Naive thymus-derived CD4-positive, alpha-beta T cell (primary cell): Measurements from ENCODE around the gene C22orf39. TPM values are rescaled to one million over a fixed set of nuclear protein-coding genes. Genes with fewer than 3 reads are reported as not detected.

Source experiments
- ATAC-seq: fragments of 150-1000 bp; cut with Tn5 transposase; 2 replicates; pipeline ENCODE4 v1.10.0; 2021; ENCODE audit warnings: mild to moderate bottlenecking, moderate library complexity
- CTCF ChIA-PET: fragments of 350-600 bp; sonication (Branson Sonifier 250); formaldehyde crosslinking; loops from one replicate; lab custom pipeline; 2021; ENCODE audit warnings: antibody characterized with exemption; lab: Charles Lee
- POLR2A ChIA-PET: fragments of 350-600 bp; sonication (Branson Sonifier 250); formaldehyde crosslinking; loops from one replicate; lab custom pipeline; 2021; ENCODE audit warnings: antibody characterized with exemption, inconsistent platforms; lab: Charles Lee
- DNase-seq, 9 donors: peaks; one replicate each; pipeline versions ENCODE4 v3.0.0 to v3.0.0-alpha.2; 2020 to 2022; ENCODE audit warnings: mixed read lengths in 1 of 9
- H3K27ac ChIP-seq: one replicate; pipeline ENCODE4 v1.7.0; 2013; ENCODE audit warnings: mild to moderate bottlenecking, low read depth, low read length, moderate library complexity
- H3K27me3 ChIP-seq, 2 donors: one replicate each; pipeline ENCODE4 v1.7.0; 2013; ENCODE audit warnings: low read length in 2 of 2, mild to moderate bottlenecking in 2 of 2, moderate library complexity in 2 of 2; ENCODE audit not compliant: control insufficient read depth in 2 of 2, insufficient read depth in 2 of 2
- H3K36me3 ChIP-seq, 3 experiments: 1 replicate in 2 of 3; 2 replicates in 1 of 3; pipeline ENCODE4 v1.7.0; 2013; ENCODE audit warnings: low read length in 3 of 3, mild to moderate bottlenecking in 3 of 3, moderate library complexity in 1 of 3; ENCODE audit not compliant: insufficient read depth in 3 of 3, control insufficient read depth in 2 of 3
- H3K4me1 ChIP-seq, 2 donors: one replicate each; pipeline ENCODE4 v1.7.0; 2013; ENCODE audit warnings: low read length in 2 of 2, mild to moderate bottlenecking in 2 of 2, moderate library complexity in 1 of 2; ENCODE audit not compliant: control insufficient read depth in 2 of 2, insufficient read depth in 2 of 2
- H3K4me3 ChIP-seq: 2 replicates; pipeline ENCODE4 v1.7.0; 2013; ENCODE audit warnings: mild to moderate bottlenecking, low read length
- H3K9me3 ChIP-seq, 3 experiments: 1 replicate in 2 of 3; 2 replicates in 1 of 3; pipeline ENCODE4 v1.7.0; 2013; ENCODE audit warnings: low read length in 3 of 3; ENCODE audit not compliant: control insufficient read depth in 2 of 3
- H3K27ac Mint-ChIP-seq, 9 donors: one replicate each; pipeline ENCODE4 v1.8.0; 2020 to 2022; ENCODE audit warnings: mixed read lengths in 9 of 9, mild to moderate bottlenecking in 8 of 9, moderate library complexity in 5 of 9, inconsistent platforms in 2 of 9
- H3K27me3 Mint-ChIP-seq, 5 donors: one replicate each; pipeline ENCODE4 v1.8.0; 2021 to 2022; ENCODE audit warnings: mixed read lengths in 5 of 5, mild to moderate bottlenecking in 1 of 5
- H3K36me3 Mint-ChIP-seq, 5 donors: one replicate each; pipeline ENCODE4 v1.8.0; 2020 to 2022; ENCODE audit warnings: mixed read lengths in 5 of 5, mild to moderate bottlenecking in 3 of 5, inconsistent platforms in 1 of 5
- H3K4me1 Mint-ChIP-seq, 7 donors: one replicate each; pipeline ENCODE4 v1.8.0; 2020 to 2022; ENCODE audit warnings: mixed read lengths in 7 of 7, mild to moderate bottlenecking in 3 of 7, inconsistent platforms in 1 of 7
- H3K4me3 Mint-ChIP-seq, 10 donors: one replicate each; pipeline ENCODE4 v1.8.0; 2020 to 2022; ENCODE audit warnings: mild to moderate bottlenecking in 10 of 10, mixed read lengths in 10 of 10, moderate library complexity in 6 of 10, inconsistent platforms in 2 of 10
- H3K9me3 Mint-ChIP-seq, 11 donors: one replicate each; pipeline ENCODE4 v1.8.0; 2020 to 2022; ENCODE audit warnings: mixed read lengths in 11 of 11, mild to moderate bottlenecking in 4 of 11, inconsistent platforms in 1 of 11, moderate library complexity in 1 of 11
- intact Hi-C, 2 donors: fragments of 100-400 bp; cut with micrococcal nuclease; formaldehyde crosslinking; loops; one replicate each; pipeline ENCODE4 v1.15.1; 2023
- polyA plus RNA-seq, 2 donors: library from polyadenylated mRNA; unstranded; fragments of 300-500 nt; fragmentation: Illumina TruSeq; gene quantifications; one replicate each; pipeline ENCODE4 v1.2.3, GENCODE V29; 2021
- total RNA-seq, 6 experiments: library from RNA in 5 of 6; stranded (reverse) in 5 of 6; gene quantifications; 1 replicate in 5 of 6; 2 replicates in 1 of 6; pipeline ENCODE4 v1.2.3 and lab custom pipeline; 2021 to 2026

C22orf39 gene
- total and polyA plus RNA-seq, 7 experiments from 2014 or later, result 34.2 to 58.0 (median 43.4) TPM

DNA sequence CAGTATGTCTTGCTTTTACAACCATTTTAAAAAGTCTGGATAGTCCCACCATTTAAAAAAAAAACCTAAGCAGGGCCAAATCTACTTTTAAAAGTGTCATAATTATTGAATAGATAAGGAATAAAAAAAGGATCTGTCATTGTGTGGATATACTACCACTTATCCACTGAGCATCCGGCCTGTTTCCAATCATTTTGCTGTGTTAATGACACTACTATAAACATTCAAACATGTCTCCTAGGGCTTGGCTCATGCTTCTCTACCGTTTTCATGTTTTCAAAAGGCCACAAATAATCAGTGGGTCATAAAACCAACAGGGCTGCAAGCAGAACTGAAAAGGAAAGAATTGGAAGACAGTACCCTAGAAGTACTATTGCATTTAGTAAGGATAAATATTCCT lies 12.5 kb upstream of the C22orf39 start:
- DNase-seq (no peak), ATAC-seq (no peak)
- intact Hi-C loops, result no loop called here
- CTCF ChIA-PET, result no interaction called here
- Histone ChIP-seq H3K27ac (no peak overlapping the region), H3K36me3 (peaks cover 16 to 58% (median 27%) of the 10 kb centered on the region in 3 experiments), H3K27me3 (no peaks in the 10 kb centered on the region), H3K4me1 (no peaks in the 10 kb centered on the region), H3K9me3 (no peaks in the 10 kb centered on the region), H3K4me3 (no peak overlapping the region)
- Mint-ChIP-seq H3K27ac (no peak overlapping the region), H3K27me3 (no peaks in the 10 kb centered on the region), H3K4me1 (peaks cover 0 to 7% (median 0%) of the 10 kb centered on the region in 7 donors), H3K4me3 (no peak overlapping the region), H3K9me3 (peaks cover 0 to 2% (median 0%) of the 10 kb centered on the region in 11 donors), H3K36me3 (peaks cover under 1 to 58% (median 20%) of the 10 kb centered on the region in 5 donors)
- POLR2A ChIA-PET, result no interaction called here

DNA sequence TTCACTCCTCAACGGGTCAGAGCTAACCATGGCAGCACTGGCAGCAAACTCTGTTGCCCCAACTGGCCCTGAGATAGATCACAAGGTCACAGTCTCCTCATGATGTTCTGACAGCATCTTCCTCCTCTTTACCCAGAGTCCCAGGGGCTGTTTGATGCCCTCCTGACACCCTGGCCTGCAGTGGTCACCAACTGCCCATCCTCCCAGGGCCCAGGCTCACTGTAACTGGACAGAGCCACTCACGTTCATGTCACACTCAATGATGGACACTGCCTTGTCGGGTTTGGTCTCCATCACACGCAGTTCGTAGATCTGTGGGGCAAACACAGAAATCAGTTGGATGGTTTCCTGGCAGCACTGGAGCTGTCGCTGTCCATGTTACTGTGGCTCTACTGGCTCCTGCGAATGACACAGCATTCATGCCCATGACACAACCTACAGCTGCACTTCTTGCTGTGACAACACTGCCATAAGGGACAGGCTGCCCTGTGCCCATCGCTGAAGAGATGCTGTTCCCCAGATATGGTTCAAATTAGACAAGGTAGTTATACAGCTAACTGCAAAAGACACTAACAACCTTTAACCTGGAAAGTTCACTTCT lies 10.4 kb upstream of the C22orf39 start:
- Mint-ChIP-seq H3K36me3 (peaks cover 5 to 53% (median 15%) of the 10 kb centered on the region in 5 donors), H3K9me3 (peaks cover 0 to 2% (median 0%) of the 10 kb centered on the region in 11 donors), H3K27ac (no peak overlapping the region), H3K27me3 (no peaks in the 10 kb centered on the region), H3K4me1 (peaks cover 0 to 1% (median 0%) of the 10 kb centered on the region in 7 donors), H3K4me3 (no peak overlapping the region)
- peaks cover 19 to 59% (median 25%) of the 10 kb centered on the region in 3 experiments for H3K36me3 ChIP-seq
- ChIA-PET POLR2A (no interaction called here), CTCF (no interaction called here)
- H3K9me3 ChIP-seq, result no peaks in the 10 kb centered on the region
- H3K4me3 ChIP-seq, result no peak overlapping the region
- no peak overlapping the region for H3K27ac ChIP-seq
- ATAC-seq, result no peak
- DNase-seq, result no peak
- H3K4me1 ChIP-seq, result no peaks in the 10 kb centered on the region
- intact Hi-C loops, result no loop called here
- no peaks in the 10 kb centered on the region for H3K27me3 ChIP-seq

DNA sequence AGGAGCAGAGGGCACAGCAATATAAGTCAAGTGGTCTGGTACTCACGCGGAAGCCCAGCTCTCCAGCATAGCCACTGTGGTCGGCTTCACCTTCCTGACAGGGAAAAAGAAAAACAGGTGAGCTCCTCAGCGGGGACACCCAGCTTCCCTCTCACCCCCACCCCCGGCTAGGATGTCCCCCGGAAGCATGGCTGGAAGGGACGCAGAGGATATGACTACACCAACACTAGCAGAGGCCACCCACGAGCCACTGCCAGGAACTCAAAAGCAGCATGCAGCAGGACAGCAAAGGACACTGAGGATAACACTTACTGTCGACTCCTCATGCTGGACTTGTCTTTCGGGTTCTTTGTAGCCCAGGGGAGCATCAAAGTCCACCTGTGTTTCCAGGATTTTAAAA lies 9.0 kb upstream of the C22orf39 start:
- no peaks in the 10 kb centered on the region for H3K9me3 ChIP-seq
- no peaks in the 10 kb centered on the region for H3K27me3 ChIP-seq
- H3K4me3 ChIP-seq, result no peak overlapping the region
- no peak overlapping the region for H3K27ac ChIP-seq
- peak overlapping the region in 1 of 9 donors; percentile 51 for H3K27ac Mint-ChIP-seq
- peaks cover 0 to 2% (median 0%) of the 10 kb centered on the region in 11 donors for H3K9me3 Mint-ChIP-seq
- peaks cover 0 to 1% (median 0%) of the 10 kb centered on the region in 7 donors for H3K4me1 Mint-ChIP-seq
- peaks cover 19 to 67% (median 25%) of the 10 kb centered on the region in 3 experiments for H3K36me3 ChIP-seq
- no peak for ATAC-seq
- DNase-seq, result no peak
- ChIA-PET POLR2A (interaction anchor here (2.1 kb wide), 1 partner anchor 9 kb away, joined by 5 read pairs; the partner anchor contains the start of gene C22orf39), CTCF (no interaction called here)
- H3K27me3 Mint-ChIP-seq, result no peaks in the 10 kb centered on the region
- peaks cover 9 to 59% (median 15%) of the 10 kb centered on the region in 5 donors for H3K36me3 Mint-ChIP-seq
- no peak overlapping the region for H3K4me3 Mint-ChIP-seq
- intact Hi-C loops, result no loop called here
- H3K4me1 ChIP-seq, result no peaks in the 10 kb centered on the region

DNA sequence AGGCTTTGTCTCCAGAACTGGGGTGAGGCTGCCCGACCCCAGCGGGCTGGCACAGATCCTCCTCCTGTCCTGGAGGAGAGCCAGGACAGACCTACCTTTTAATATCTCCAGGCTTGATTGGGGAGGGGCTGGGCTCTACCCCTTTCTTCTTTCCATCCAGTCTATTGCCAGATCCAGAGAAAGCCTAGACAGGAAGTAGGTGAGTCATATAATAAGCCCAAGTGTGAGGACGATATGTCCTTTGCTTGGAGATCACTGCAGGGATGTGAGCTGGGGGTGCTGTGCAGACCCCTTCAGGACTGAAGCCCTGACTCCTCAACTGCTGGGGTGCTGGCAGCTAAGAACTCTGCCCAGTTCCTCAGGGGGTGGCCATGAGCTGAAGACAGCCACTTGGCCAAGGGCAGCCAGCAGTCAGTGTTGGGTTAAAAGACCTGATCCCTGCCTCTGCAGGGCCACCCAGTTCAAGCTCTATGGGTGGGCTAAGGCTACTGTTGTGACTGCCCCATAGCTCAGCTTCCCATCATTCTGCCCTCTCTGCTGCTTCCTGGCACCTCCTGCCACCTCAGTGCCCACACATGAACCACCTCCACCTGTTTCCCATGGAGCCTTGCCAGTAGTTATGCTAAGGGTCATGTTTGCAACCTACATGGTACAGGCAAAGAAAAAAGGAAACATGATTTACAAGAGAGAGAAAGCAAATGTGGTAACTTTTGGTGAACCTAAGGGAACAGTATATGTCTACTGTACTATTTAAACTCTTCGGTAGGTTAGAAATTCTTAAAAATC lies 8.3 kb upstream of the C22orf39 start:
- intact Hi-C loops, result no loop called here
- POLR2A ChIA-PET, result interaction anchor here (1.2 to 2.1 kb wide), 2 partner anchors 8 to 10 kb away, joined by 5 read pairs; partner anchors contain the start of gene C22orf39

DNA sequence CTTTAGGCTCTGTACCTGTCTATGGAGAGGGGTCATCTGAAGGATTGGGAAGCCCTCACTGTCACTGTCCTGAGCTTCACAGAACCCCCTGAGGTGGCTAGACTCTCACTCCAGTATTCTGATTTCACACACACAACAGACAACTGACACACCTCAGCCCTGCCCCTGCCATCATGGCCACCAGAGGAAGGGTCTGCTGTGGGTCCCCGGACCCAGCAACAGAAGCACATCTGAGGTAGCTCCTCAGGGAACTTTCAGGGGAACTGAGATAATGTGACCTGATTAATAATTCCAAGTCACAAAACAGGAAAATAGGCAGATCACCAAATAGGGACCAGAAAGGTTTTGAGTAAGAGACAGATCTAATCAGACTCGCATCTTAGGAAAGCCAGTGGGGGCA lies 7.5 kb upstream of the C22orf39 start:
- Histone ChIP-seq H3K9me3 (no peaks in the 10 kb centered on the region), H3K4me1 (no peaks in the 10 kb centered on the region), H3K27ac (no peak overlapping the region), H3K27me3 (no peaks in the 10 kb centered on the region), H3K36me3 (peaks cover 19 to 67% (median 25%) of the 10 kb centered on the region in 3 experiments), H3K4me3 (no peak overlapping the region)
- Mint-ChIP-seq H3K4me3 (no peak overlapping the region), H3K27ac (peak overlapping the region in 4 of 9 donors; percentile 1 to 70 (median 56)), H3K36me3 (peaks cover 9 to 51% (median 15%) of the 10 kb centered on the region in 5 donors), H3K4me1 (peaks cover 0 to 1% (median 0%) of the 10 kb centered on the region in 7 donors), H3K9me3 (peaks cover 0 to 2% (median 0%) of the 10 kb centered on the region in 11 donors), H3K27me3 (no peaks in the 10 kb centered on the region)
- ChIA-PET POLR2A (interaction anchor here (1.2 to 2.1 kb wide), 2 partner anchors 7 to 10 kb away, joined by 5 read pairs; partner anchors contain the start of gene C22orf39), CTCF (no interaction called here)
- ATAC-seq (no peak), DNase-seq (no peak)
- intact Hi-C loops, result no loop called here

More for the DNA sequence above, 8.3 kb upstream of the C22orf39 start:
- no peak overlapping the region for H3K4me3 Mint-ChIP-seq
- H3K9me3 Mint-ChIP-seq, result peaks cover 0 to 2% (median 0%) of the 10 kb centered on the region in 11 donors
- Histone ChIP-seq H3K9me3 (no peaks in the 10 kb centered on the region), H3K4me3 (no peak overlapping the region), H3K27ac (no peak overlapping the region), H3K36me3 (peaks cover 19 to 70% (median 25%) of the 10 kb centered on the region in 3 experiments), H3K4me1 (no peaks in the 10 kb centered on the region), H3K27me3 (no peaks in the 10 kb centered on the region)
- peak overlapping the region in 5 of 9 donors; percentile 30 to 76 (median 54) for H3K27ac Mint-ChIP-seq
- DNase-seq (no peak), ATAC-seq (no peak)
- H3K36me3 Mint-ChIP-seq, result peaks cover 9 to 54% (median 15%) of the 10 kb centered on the region in 5 donors
- CTCF ChIA-PET, result no interaction called here
- H3K4me1 Mint-ChIP-seq, result peaks cover 0 to 1% (median 0%) of the 10 kb centered on the region in 7 donors
- H3K27me3 Mint-ChIP-seq, result no peaks in the 10 kb centered on the region

DNA sequence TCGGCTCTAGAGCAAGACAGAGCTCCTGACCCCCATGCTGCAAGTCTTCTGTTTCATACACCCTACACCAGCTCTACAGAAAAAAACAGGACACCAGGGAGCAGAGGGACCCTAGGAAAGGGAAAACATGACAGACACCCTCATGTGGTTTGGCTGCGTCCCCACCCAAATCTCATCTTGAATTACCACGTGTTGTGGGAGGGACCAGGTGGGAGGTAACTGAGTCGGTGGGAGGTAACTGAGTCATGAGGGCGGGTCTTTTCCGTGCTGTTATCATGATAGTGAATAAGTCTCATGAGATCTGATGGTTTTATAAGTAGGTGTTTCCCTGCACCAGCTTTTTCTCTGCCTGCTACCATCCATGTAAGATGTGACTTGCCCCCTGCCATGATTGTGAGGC lies 6.6 kb upstream of the C22orf39 start:
- no peak for DNase-seq
- Histone ChIP-seq H3K9me3 (no peaks in the 10 kb centered on the region), H3K27me3 (no peaks in the 10 kb centered on the region), H3K27ac (no peak overlapping the region), H3K36me3 (peaks cover 19 to 66% (median 25%) of the 10 kb centered on the region in 3 experiments), H3K4me1 (peaks cover 0 to under 1% of the 10 kb centered on the region in 2 donors), H3K4me3 (no peak overlapping the region)
- ChIA-PET CTCF (interaction anchor here (0.5 kb wide), 1 partner anchor 175 kb away, joined by 3 read pairs; no protein-coding TSS in a partner anchor), POLR2A (no interaction called here)
- intact Hi-C loops, result no loop called here
- Mint-ChIP-seq H3K9me3 (peaks cover 0 to 2% (median 0%) of the 10 kb centered on the region in 11 donors), H3K4me1 (peaks cover 0 to 5% (median 1%) of the 10 kb centered on the region in 7 donors), H3K4me3 (no peak overlapping the region), H3K27me3 (no peaks in the 10 kb centered on the region), H3K27ac (peak overlapping the region in 3 of 9 donors; percentile 45 to 63 (median 52)), H3K36me3 (peaks cover 9 to 50% (median 15%) of the 10 kb centered on the region in 5 donors)
- ATAC-seq, result no peak
